PFSK-1 (cell line): ENCODE measurements around the gene LRRC36.

Source experiments
- FOXP2 ChIP-seq: optimal IDR thresholded peaks from 2 replicates; pipeline ENCODE3; 2011; ENCODE audit warnings: borderline replicate concordance, control low read depth, inconsistent platforms; ENCODE audit not compliant: insufficient read depth; ENCODE audit errors: extremely low read length, extremely low read depth
- POLR2AphosphoS5 ChIP-seq: IDR thresholded peaks from 2 replicates; pipeline ENCODE4 v1.6.1; 2012; ENCODE audit warnings: low read depth, mild to moderate bottlenecking, control low read depth, low read length, moderate library complexity
- REST ChIP-seq, 2 experiments: IDR thresholded peaks; 2 replicates each; pipeline versions ENCODE4 v1.6.1 to v1.8.0; 2011 to 2012; ENCODE audit warnings: low read depth in 2 of 2, low read length in 2 of 2, control low read depth in 1 of 2, inconsistent platforms in 1 of 2, mild to moderate bottlenecking in 1 of 2, moderate library complexity in 1 of 2; ENCODE audit not compliant: insufficient read depth in 1 of 2
- SIN3A ChIP-seq: IDR thresholded peaks from 2 replicates; pipeline ENCODE4 v1.6.1; 2012; ENCODE audit warnings: mild to moderate bottlenecking, low read length, moderate library complexity, borderline replicate concordance; ENCODE audit not compliant: insufficient read depth
- TAF1 ChIP-seq: IDR thresholded peaks from 2 replicates; pipeline ENCODE4 v1.6.1; 2012; ENCODE audit warnings: low read length, control low read depth, borderline replicate concordance; ENCODE audit not compliant: insufficient read depth

GRCh38 chr16:67329901-67330300, 3.3 kb downstream of the LRRC36 start:
- no peak for TF ChIP-seq SIN3A
- no peak for TF ChIP-seq POLR2AphosphoS5
- no peak for TF ChIP-seq REST (IDR thresholded peaks at IDR 0.05; ENCODE audit: insufficient read depth in 1 of 2, low read depth in 2 of 2, low read length in 2 of 2)
- no peak for TF ChIP-seq TAF1
- TF ChIP-seq FOXP2 = no peak
